OCI-LY7 (cell line): Measurements from ENCODE around the gene ZC3HAV1L. TPM values are rescaled to one million over a fixed set of nuclear protein-coding genes. Genes with fewer than 3 reads are reported as not detected.
"Not testable (repeated sequence)": the region's sequence is repeated elsewhere in the genome, so short reads cannot be mapped to it uniquely, and the experiment has no call there.

ENCODE experiments used
- BruUV-seq: library from RNA; stranded (reverse); fragments of 400-500 nt; replicated peaks from 2 replicates; lab custom pipeline; 2021; lab: Mats Ljungman, UMichigan
- CTCF ChIA-PET: fragments of 300-600 bp; sonication (Branson Sonifier 250); formaldehyde crosslinking; loops from one replicate; lab custom pipeline; 2022; ENCODE audit warnings: antibody characterized with exemption; ENCODE audit not compliant: unreplicated experiment; lab: Charles Lee
- POLR2A ChIA-PET: fragments of 300-600 bp; sonication (Branson Sonifier 250); formaldehyde crosslinking; loops from one replicate; lab custom pipeline; 2022; ENCODE audit warnings: antibody characterized with exemption; lab: Charles Lee
- DNase-seq: peaks from one replicate; pipeline ENCODE4 v3.0.0-alpha.2; 2015; ENCODE audit warnings: low spot score
- H2AFZ ChIP-seq: fragments of 200-600 bp; sonication (generic), shearing (Covaris generic); 2 replicates; pipeline ENCODE4 v1.6.1; 2014; ENCODE audit warnings: mild to moderate bottlenecking, antibody characterized with exemption, low read length, moderate library complexity
- H3K27ac ChIP-seq: fragments of 200-600 bp; sonication (generic); 2 replicates; pipeline ENCODE4 v1.5.1; 2014; ENCODE audit warnings: mixed run types, low read depth, mild to moderate bottlenecking, moderate library complexity, low read length, inconsistent platforms; ENCODE audit not compliant: poor library complexity, severe bottlenecking
- H3K36me3 ChIP-seq: fragments of 200-600 bp; sonication (generic); 2 replicates; pipeline ENCODE4 v1.6.1; 2014; ENCODE audit warnings: mild to moderate bottlenecking, antibody characterized with exemption, low read length, moderate library complexity, mixed read lengths; ENCODE audit not compliant: insufficient read depth
- H3K4me1 ChIP-seq: fragments of 200-600 bp; sonication (generic); 2 replicates; pipeline ENCODE4 v1.5.1; 2014; ENCODE audit warnings: mild to moderate bottlenecking, low read length; ENCODE audit not compliant: insufficient read depth, poor library complexity, severe bottlenecking
- H3K4me2 ChIP-seq: fragments of 200-600 bp; sonication (generic); 2 replicates; pipeline ENCODE4 v1.6.1; 2014; ENCODE audit warnings: mild to moderate bottlenecking, low read length
- H3K4me3 ChIP-seq: fragments of 200-600 bp; sonication (generic); 2 replicates; pipeline ENCODE4 v1.5.1; 2014; ENCODE audit warnings: mild to moderate bottlenecking, low read depth, low read length; ENCODE audit not compliant: poor library complexity, severe bottlenecking
- H3K79me2 ChIP-seq: fragments of 200-600 bp; sonication (generic); 2 replicates; pipeline ENCODE4 v1.6.1; 2016; ENCODE audit warnings: low read depth, mild to moderate bottlenecking, low read length, moderate library complexity, mixed read lengths; ENCODE audit not compliant: insufficient read depth
- H3K9me2 ChIP-seq: fragments of 200-600 bp; sonication (generic); 2 replicates; pipeline ENCODE4 v1.6.1; 2016; ENCODE audit warnings: mild to moderate bottlenecking, low read length, mixed read lengths; ENCODE audit not compliant: insufficient read depth
- H3K9me3 ChIP-seq: fragments of 200-600 bp; sonication (generic); 2 replicates; pipeline ENCODE4 v1.6.1; 2014; ENCODE audit warnings: mild to moderate bottlenecking, mixed run types, low read length, mixed read lengths
- H4K20me1 ChIP-seq: fragments of 200-600 bp; sonication (generic); 2 replicates; pipeline ENCODE4 v1.6.1; 2014; ENCODE audit warnings: mild to moderate bottlenecking, antibody characterized with exemption, low read length, moderate library complexity, mixed read lengths; ENCODE audit not compliant: insufficient read depth
- EZH2phosphoT487 ChIP-seq: fragments of 200-600 bp; sonication (generic); IDR thresholded peaks from 2 replicates; pipeline ENCODE4 v1.6.1; 2018; ENCODE audit warnings: low read depth, borderline replicate concordance, mild to moderate bottlenecking, mixed run types, antibody characterized with exemption, low read length, moderate library complexity, mixed read lengths
- intact Hi-C: fragments of 100-400 bp; cut with micrococcal nuclease; formaldehyde crosslinking; loops from one replicate; pipeline ENCODE4 v1.10.0; 2022; ENCODE audit not compliant: unreplicated experiment
- total RNA-seq, 2 experiments: library from RNA; depleted of rRNA in 1 of 2; stranded (reverse); fragments of >200 nt in 1 of 2; shearing (Covaris generic) in 1 of 2; gene quantifications; 2 replicates each; pipeline ENCODE4 v1.2.3, GENCODE V29; 2014 to 2022
- TF ChIP-seq, protein P1 (sequence below): fragments of 200-600 bp; sonication (generic); conservative IDR thresholded peaks from 2 replicates; pipeline ENCODE4 v1.5.1; 2014; ENCODE audit warnings: mild to moderate bottlenecking, antibody characterized with exemption, low read length, moderate library complexity, mixed read lengths

The ZC3HAV1L gene
- total RNA-seq, 2 experiments from 2014 or later, result not detected

GRCh38 chr7:138978541-138979184 is 57.2 kb downstream of the ZC3HAV1L start:
- H3K4me3 ChIP-seq, result no peak overlapping the region
- TF ChIP-seq EZH2phosphoT487, result no peak
- TF ChIP-seq, protein P1, sequence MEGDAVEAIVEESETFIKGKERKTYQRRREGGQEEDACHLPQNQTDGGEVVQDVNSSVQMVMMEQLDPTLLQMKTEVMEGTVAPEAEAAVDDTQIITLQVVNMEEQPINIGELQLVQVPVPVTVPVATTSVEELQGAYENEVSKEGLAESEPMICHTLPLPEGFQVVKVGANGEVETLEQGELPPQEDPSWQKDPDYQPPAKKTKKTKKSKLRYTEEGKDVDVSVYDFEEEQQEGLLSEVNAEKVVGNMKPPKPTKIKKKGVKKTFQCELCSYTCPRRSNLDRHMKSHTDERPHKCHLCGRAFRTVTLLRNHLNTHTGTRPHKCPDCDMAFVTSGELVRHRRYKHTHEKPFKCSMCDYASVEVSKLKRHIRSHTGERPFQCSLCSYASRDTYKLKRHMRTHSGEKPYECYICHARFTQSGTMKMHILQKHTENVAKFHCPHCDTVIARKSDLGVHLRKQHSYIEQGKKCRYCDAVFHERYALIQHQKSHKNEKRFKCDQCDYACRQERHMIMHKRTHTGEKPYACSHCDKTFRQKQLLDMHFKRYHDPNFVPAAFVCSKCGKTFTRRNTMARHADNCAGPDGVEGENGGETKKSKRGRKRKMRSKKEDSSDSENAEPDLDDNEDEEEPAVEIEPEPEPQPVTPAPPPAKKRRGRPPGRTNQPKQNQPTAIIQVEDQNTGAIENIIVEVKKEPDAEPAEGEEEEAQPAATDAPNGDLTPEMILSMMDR, result no peak
- no peak overlapping the region for H2AFZ ChIP-seq
- H4K20me1 ChIP-seq, result no peaks in the 10 kb centered on the region
- CTCF ChIA-PET, result no interaction called here
- intact Hi-C loops, result no loop called here
- no peaks in the 10 kb centered on the region for H3K79me2 ChIP-seq
- no peak overlapping the region for H3K4me2 ChIP-seq
- DNase-seq, result no peak
- no TSS peak for BruUV-seq
- no peaks in the 10 kb centered on the region for H3K4me1 ChIP-seq
- no peak overlapping the region for H3K27ac ChIP-seq
- POLR2A ChIA-PET, result no interaction called here
- no peaks in the 10 kb centered on the region for H3K9me3 ChIP-seq
- H3K9me2 ChIP-seq, result no peaks in the 10 kb centered on the region
- no peaks in the 10 kb centered on the region for H3K36me3 ChIP-seq

GRCh38 chr7:138976161-138976560 is 59.7 kb downstream of the ZC3HAV1L start:
- H3K4me3 ChIP-seq, H2AFZ ChIP-seq, POLR2A ChIA-PET, H3K9me3 ChIP-seq, H3K9me2 ChIP-seq, H3K4me2 ChIP-seq, H3K4me1 ChIP-seq, H3K79me2 ChIP-seq, H4K20me1 ChIP-seq, intact Hi-C loops, DNase-seq, H3K27ac ChIP-seq, CTCF ChIA-PET, H3K36me3 ChIP-seq, BruUV-seq: not testable (repeated sequence)

Other genes with a start within 250 kb of the ZC3HAV1L start
- gene TMEM213, start 238.0 kb downstream of the ZC3HAV1L start, total RNA-seq (2014; rRNA removed; shearing (Covaris generic)), result not detected in 2 replicates
- gene TMEM213, start 238.0 kb downstream of the ZC3HAV1L start, total RNA-seq (2022), result not detected in 2 replicates
- not detected in 2 replicates for gene ATP6V0A4, start 237.8 kb downstream of the ZC3HAV1L start, total RNA-seq (2014; rRNA removed; shearing (Covaris generic))
- not detected in 2 replicates for gene ATP6V0A4, start 237.8 kb downstream of the ZC3HAV1L start, total RNA-seq (2022)
- gene KIAA1549, start 54.7 kb downstream of the ZC3HAV1L start, total RNA-seq (2014; rRNA removed; shearing (Covaris generic)), result 0.03 TPM in 1 of 2 replicates, not detected in the other
- gene KIAA1549, start 54.7 kb downstream of the ZC3HAV1L start, total RNA-seq (2022), result 2.1 and 3.0 TPM in 2 replicates
- 44.2 and 47.4 TPM in 2 replicates for gene ZC3HAV1, start 73.7 kb upstream of the ZC3HAV1L start, total RNA-seq (2014; rRNA removed; shearing (Covaris generic))
- gene ZC3HAV1, start 73.7 kb upstream of the ZC3HAV1L start, total RNA-seq (2022), result 47.6 and 52.4 TPM in 2 replicates
- gene UBN2, start 195.2 kb upstream of the ZC3HAV1L start, total RNA-seq (2014; rRNA removed; shearing (Covaris generic)), result 7.2 and 8.0 TPM in 2 replicates
- 19.9 and 21.1 TPM in 2 replicates for gene UBN2, start 195.2 kb upstream of the ZC3HAV1L start, total RNA-seq (2022)